A549 (cell line): ENCODE measurements around the gene GPR18.

Experiments used
- CBX8 ChIP-seq: fragments of 200-600 bp; sonication (generic); IDR thresholded peaks from 2 replicates; pipeline ENCODE4 v1.6.1; 2016
- CTCF ChIP-seq: fragments of >200 bp; sonication (Bioruptor Twin); formaldehyde crosslinking; IDR thresholded peaks from 3 replicates; pipeline ENCODE4 v1.5.1; 2016
- EP300 ChIP-seq, 2 experiments: fragments of >200 bp; sonication (Bioruptor Twin); formaldehyde crosslinking; IDR thresholded peaks; 2 replicates in 1 of 2; 3 replicates in 1 of 2; pipeline ENCODE4 v1.6.1; 2016 to 2017
- KDM1A ChIP-seq: fragments of 200-600 bp; sonication (generic); IDR thresholded peaks from 2 replicates; pipeline ENCODE4 v1.6.1; 2016; ENCODE audit warnings: low read depth, mild to moderate bottlenecking
- MAFK ChIP-seq: fragments of 450-650 bp; IDR thresholded peaks from 2 replicates; pipeline ENCODE4 v1.6.1; 2014; ENCODE audit not compliant: partially characterized antibody
- POLR2A ChIP-seq: IDR thresholded peaks from 2 replicates; pipeline ENCODE4 v1.6.1; 2012; ENCODE audit warnings: mild to moderate bottlenecking, low read length
- REST ChIP-seq: fragments of 200-600 bp; sonication (generic); IDR thresholded peaks from 2 replicates; pipeline ENCODE4 v1.6.1; 2016; ENCODE audit warnings: antibody characterized with exemption, mild to moderate bottlenecking, moderate library complexity
- TF ChIP-seq, protein P1 (sequence below): fragments of 250-450 bp; sonication (Bioruptor Pico); IDR thresholded peaks from 2 replicates; pipeline ENCODE4 v1.5.0; 2021; ENCODE audit warnings: mild to moderate bottlenecking, moderate library complexity, borderline replicate concordance
- TF ChIP-seq, protein P2 (sequence below): IDR thresholded peaks from 2 replicates; pipeline ENCODE4 v1.6.1; 2012

GRCh38 chr13:99257291-99257690, 888 bp downstream of the GPR18 start:
- no peak for TF ChIP-seq CTCF
- no peak for TF ChIP-seq MAFK
- TF ChIP-seq, protein P1, sequence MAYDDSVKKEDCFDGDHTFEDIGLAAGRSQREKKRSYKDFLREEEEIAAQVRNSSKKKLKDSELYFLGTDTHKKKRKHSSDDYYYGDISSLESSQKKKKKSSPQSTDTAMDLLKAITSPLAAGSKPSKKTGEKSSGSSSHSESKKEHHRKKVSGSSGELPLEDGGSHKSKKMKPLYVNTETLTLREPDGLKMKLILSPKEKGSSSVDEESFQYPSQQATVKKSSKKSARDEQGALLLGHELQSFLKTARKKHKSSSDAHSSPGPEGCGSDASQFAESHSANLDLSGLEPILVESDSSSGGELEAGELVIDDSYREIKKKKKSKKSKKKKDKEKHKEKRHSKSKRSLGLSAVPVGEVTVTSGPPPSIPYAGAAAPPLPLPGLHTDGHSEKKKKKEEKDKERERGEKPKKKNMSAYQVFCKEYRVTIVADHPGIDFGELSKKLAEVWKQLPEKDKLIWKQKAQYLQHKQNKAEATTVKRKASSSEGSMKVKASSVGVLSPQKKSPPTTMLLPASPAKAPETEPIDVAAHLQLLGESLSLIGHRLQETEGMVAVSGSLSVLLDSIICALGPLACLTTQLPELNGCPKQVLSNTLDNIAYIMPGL (CRISPR knock-in tag) = no peak
- TF ChIP-seq KDM1A = no peak
- TF ChIP-seq POLR2A = no peak
- no peak for TF ChIP-seq EP300 (IDR thresholded peaks at IDR 0.05)
- TF ChIP-seq, protein P2, sequence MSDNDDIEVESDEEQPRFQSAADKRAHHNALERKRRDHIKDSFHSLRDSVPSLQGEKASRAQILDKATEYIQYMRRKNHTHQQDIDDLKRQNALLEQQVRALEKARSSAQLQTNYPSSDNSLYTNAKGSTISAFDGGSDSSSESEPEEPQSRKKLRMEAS = no peak
- TF ChIP-seq REST = no peak
- TF ChIP-seq CBX8 = no peak
